ENCODE data around the gene FBXL16.

Gene FBXL16

GRCh38 chr16:734981-735881 is 29.6 kb upstream of the FBXL16 start:
- DNase-seq, result no peak

DNA sequence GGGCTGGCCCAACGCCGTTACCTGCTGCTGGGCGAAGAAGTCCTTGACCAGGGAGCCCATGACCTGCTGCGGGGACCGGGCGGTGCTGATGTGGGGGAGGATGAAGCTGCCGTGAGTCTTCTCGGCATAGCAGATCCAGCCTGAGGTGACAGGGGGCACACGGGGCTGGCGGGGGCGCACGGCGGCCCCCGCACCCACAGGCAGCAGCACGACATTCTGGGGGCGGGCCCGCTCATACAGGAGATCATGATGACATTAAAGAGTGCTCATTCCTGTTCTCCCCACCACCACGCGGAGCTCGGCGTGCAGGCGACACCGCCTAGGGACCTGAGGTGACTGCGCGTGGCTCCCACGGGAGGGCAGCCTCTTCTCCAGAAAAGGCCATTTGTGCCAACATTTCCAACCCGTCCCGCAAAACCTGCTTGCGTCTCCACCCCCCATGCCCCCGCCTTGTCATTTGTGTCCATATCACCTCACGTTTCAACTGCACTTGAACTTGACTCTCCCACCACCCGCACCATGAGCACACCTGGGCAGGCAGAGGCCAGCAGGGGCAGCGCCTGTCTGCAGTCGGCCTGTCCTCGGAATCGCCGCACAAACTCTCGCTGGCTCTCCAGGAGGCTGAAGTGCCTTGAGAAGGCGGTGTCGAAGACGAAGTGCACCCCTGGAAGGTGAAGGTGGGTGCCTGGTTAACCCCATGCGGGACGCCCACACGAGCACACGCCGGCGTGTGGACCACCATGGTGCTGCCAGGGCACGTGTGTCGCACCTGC is 28.8 kb upstream of the FBXL16 start:
- no peak for DNase-seq

DNA sequence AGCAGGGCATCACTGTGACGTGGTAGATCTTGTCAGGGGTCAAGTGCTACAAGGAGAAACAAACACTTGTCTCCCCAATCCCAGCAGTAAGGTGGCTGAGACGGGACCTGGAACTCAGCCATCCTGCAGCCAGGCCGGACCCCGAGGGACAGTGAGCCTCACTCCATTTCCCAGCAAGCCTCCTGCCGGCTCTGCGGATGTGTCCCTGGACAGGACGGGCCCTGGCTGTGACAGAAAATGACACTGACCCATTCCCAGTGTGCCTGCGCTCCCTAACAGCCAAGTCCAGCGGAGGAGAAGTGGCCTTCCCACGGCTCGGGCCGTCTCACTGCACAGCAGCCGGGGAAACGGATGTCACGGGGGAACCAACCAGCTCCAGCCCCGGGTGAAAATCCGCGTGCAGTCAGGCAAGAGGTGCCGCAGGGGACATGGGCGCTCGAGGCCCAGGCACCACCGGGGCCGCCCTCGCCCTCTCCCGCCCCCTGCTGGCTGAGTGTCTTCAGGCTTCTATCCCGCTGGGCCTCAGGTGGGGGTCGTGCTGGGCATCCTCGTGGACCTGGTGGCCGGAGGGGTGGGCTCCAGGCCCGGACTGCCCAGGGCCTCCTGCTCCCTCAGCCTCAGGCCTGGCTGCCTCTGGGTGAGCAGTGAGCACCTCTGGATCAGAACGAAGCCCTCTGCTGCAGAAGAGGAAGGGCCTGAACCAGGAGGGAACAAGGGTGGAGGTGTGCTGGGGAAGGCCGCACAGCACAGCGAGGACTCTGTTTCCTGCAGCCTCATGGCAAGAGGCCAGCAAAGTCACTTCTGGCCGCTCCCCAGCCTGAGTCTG is 28.0 kb upstream of the FBXL16 start:
- DNase-seq, result no peak

GRCh38 chr16:732936-733335 is 27.3 kb upstream of the FBXL16 start:
- DNase-seq, result no peak

- no peak for DNase-seq
These were observed 26.7 kb upstream of the FBXL16 start for GRCh38 chr16:732332-732731.

DNA sequence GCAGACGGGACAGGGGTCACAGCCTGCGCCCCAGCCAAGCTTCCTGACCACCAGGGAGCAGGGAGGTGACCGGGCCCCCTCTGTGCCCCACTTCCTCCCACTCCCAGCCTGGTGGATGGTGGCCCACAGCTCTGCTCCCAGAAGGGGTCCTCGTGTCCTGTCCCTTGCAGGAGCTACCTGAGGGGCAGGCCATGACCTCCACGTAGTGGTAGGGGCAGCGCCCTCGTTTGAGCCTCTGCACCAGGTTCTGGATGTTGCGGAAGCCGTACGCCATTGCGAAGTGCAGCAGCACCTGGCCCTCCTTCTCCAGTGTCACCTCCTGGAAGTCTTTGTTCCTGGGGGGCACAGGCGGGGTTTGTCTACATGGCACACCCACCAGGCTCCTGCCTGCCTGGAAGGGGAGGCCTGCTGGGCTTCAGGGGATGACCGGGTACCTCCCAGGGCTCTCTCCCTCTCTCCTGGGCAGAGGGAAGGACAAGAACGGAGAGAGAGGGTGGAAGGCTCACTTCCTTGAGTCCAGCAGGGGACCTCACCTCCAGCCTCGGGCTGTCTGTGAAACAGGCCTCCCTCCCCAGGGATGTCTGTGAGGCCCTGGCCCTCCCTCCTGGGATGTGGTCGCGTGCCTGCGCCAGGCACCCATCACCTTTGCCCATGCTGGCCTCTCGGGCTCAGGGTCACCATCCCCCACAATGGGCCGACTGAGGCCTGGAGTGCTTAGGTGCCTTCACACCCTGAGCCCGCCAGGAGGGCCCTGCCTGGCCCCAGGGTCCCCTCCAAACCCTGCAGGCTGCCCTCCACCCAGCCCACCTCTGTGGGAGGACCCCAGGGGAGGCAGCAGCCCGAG is 25.3 kb upstream of the FBXL16 start:
- no peak for DNase-seq

DNA sequence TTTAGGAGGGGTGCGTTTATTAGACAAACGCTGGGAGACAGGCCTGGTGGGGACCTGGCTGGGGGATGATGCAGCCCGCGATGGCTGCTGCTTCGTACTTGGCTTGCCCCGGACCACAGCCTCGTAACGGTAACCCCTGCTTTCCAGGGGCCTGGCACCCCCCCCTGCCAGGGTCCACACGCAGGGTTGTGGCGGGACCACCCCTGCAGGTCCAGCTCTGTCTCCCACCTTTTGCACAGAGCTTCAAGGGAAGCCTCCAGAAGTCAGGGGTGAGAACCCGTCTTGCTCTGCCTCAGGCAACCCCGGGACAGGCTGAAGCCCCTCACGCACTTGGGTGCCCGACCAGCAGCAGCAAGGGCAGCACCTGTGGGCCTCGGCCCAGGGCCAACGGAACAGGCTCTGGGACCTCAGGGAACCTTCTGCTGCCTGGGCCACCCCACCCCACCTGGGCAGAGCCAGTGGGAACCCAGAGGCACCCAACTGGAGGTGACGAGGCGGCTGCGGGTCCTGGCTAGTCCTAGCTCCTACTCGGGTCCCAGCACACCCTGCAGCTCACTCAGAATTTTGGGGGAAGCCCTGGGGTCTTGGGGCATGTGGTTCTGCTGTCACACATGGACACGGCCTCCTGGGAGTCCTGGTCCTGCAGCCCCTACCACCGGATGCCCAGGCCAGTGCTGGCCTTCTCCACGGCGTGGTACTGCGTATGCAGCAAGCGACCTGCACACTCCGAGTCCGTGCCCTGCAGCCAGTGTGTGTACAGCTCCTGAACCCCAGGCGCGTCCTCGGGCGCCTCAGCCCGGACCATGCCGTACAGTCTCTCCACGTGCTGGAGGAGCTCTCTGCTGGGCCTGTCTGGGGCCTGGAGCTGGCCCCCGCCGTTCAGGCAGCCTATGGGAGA is 24.4 kb upstream of the FBXL16 start:
- no peak for DNase-seq

- DNase-seq, result no peak
These were observed 23.5 kb upstream of the FBXL16 start for GRCh38 chr16:728890-729744.

- no peak for DNase-seq
These were observed 22.7 kb upstream of the FBXL16 start for GRCh38 chr16:728131-728889.

DNA sequence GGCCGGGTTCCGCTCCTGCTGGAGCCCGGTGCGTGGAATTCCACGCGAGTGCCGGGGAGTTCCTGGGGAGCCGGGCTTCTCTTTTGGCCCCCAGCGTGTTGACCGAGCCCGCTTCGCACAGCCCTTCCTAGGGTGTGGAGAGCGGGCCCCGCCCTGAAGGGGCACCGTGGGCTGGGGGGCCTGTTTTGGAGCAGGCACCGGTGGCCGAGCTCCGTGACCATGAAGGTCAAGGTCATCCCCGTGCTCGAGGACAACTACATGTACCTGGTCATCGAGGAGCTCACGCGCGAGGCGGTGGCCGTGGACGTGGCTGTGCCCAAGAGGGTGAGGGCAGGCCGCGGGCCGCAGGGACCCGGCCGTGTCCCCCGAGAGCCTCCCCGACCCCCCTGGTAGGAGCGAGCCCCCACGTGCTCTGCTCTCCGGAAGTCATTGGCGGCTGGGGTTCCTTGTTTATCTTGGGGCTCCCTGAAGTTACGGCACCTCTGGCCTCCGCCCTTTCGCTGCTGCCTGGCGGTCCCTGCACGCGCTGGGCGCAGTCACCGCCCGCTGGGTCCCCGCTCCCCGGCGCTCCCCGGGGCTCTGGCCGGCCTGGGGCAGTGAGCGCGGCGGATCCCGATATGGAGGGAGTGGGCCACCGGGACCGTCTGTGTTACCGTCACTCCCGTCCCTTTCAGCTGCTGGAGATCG is 21.8 kb upstream of the FBXL16 start:
- no peak for DNase-seq

- no peak for DNase-seq
These were observed 21.1 kb upstream of the FBXL16 start, which contains the start of the genes CCDC78 and HAGHL for GRCh38 chr16:726438-727290. Gene CCDC78, minus strand, starts transcription at chr16:726443. Its CDS starts 76 bp downstream, at chr16:726367. Gene HAGHL, plus strand, starts transcription at chr16:727106. Its CDS starts 404 bp downstream, at chr16:727510.

GRCh38 chr16:726188-726437 is 20.5 kb upstream of the FBXL16 start:
- DNase-seq, result no peak

DNA sequence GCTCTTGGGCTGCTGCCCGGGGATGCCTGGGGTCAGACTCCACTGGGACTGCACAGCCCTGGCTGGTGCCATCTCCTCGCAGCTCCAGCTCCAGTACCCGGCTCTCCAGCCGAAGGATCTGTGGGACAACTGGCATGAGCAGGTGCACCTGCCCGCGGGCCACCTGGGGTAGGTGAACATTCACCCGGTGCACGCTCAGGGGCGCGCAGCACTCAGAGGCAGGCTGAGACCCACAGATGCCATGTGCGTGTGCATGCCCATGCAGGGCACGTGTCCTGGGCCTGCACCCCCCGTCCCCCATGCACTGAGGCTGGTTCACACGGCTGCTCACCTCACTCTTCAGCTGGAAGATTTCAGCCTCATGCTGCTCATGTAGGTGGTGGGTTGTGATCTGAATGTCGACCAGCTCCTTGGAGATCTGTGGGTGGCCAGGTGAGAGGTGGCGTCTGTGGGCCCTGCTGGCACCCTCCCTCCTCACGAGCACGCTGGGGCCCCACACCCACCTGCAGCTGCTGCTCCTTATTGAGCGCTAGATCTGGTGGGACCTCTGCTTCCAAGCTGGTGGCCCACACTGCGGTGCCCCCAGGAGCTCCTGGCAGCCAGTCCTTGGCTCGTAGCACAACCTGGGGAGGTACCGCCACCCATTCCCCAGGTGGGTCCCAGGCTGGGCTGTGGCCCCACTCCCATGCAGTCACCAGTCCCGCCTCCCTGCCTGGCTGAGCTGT is 20.0 kb upstream of the FBXL16 start:
- no peak for DNase-seq

DNA sequence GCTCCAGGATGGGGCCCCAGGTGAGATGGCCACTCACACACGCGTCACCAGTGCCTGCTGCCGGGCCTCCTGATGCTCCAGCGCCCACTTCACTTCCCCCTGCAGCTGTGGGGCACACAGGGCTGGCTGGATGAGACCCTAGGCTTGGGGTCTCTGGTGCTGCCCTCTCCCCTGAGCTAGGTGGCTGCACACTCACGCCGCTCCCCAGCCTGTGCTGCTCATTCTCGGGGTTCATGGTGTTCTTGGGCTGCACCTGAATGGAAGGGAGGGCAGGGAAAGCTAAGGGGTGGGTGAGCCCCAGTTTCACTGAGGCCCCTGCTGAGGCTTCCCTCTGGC is 19.4 kb upstream of the FBXL16 start:
- no peak for DNase-seq

- DNase-seq, result no peak
These were observed 18.8 kb upstream of the FBXL16 start for GRCh38 chr16:724188-725040.

DNA sequence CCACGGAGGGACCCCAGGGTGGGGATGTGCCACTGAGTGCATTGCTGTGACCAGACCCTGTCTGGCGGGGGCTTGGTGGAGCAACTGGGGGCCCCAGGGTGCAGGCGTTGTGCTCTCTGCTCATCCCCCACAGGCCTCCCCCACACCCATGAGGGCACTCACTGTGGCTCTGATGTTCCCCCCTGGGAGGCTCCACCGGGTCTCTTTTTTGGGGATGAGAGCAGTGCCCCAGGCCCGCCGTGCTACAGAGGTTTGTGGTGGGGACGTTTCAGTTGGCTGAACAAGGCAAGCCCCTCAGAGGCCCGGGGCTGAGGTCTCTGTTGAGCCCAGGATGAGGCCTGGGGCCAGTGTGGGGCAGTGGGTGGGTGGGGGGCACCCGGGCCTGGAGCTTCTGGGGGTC is 18.1 kb upstream of the FBXL16 start:
- no peak for DNase-seq
